Fibroblast of pulmonary artery (primary cell): ENCODE measurements around the gene EPN2.
A peak's percentile ranks its signal among the peaks of the same experiment; 100 is the strongest.

ENCODE experiments used
- DNase-seq: peaks from one replicate; pipeline ENCODE4 v3.0.0-alpha.2; 2010; ENCODE audit warnings: low read depth
- H3K4me3 ChIP-seq: replicated peaks from 2 replicates; pipeline ENCODE4 v1.5.1; 2011; ENCODE audit warnings: low read depth, mild to moderate bottlenecking, control low read depth, low read length, moderate library complexity
- CTCF ChIP-seq: IDR thresholded peaks from 2 replicates; pipeline ENCODE4 v1.5.1; 2011; ENCODE audit warnings: mild to moderate bottlenecking, control low read depth, low read length, inconsistent platforms; ENCODE audit errors: missing control alignments

EPN2 gene

GRCh38 chr17:19253112-19253511, 15.9 kb downstream of the EPN2 start:
- DNase-seq = no peak
- H3K4me3 ChIP-seq = no peak overlapping the region
- TF ChIP-seq CTCF = no peak

GRCh38 chr17:19254651-19255050, 17.5 kb downstream of the EPN2 start:
- TF ChIP-seq CTCF = no peak
- no peak for DNase-seq
- H3K4me3 ChIP-seq = no peak overlapping the region

- TF ChIP-seq CTCF = no peak
- DNase-seq = no peak
- no peak overlapping the region for H3K4me3 ChIP-seq
Observed at GRCh38 chr17:19255279-19255678, 18.1 kb downstream of the EPN2 start.

- no peak for TF ChIP-seq CTCF
- no peak overlapping the region for H3K4me3 ChIP-seq
- no peak for DNase-seq
Observed at GRCh38 chr17:19258371-19258770, 21.2 kb downstream of the EPN2 start.

GRCh38 chr17:19260958-19261357, 23.8 kb downstream of the EPN2 start:
- TF ChIP-seq CTCF = peak; percentile 12
- DNase-seq = no peak
- H3K4me3 ChIP-seq = no peak overlapping the region

- TF ChIP-seq CTCF = no peak
- no peak overlapping the region for H3K4me3 ChIP-seq
- DNase-seq = no peak
Observed at GRCh38 chr17:19261426-19261825, 24.3 kb downstream of the EPN2 start.
